ENCODE data around the gene DOCK9.

GRCh38 chr13:98957731-98958442, 20.0 kb downstream of the DOCK9 start:
- TF ChIP-seq POLR2A (IDR thresholded peaks at IDR 0.05): no peak
- TF ChIP-seq CTCF (IDR thresholded peaks at IDR 0.05): no peak
- TF ChIP-seq POLR2AphosphoS5 (IDR thresholded peaks at IDR 0.05): no peak

All from prostate gland (tissue), 2 donors.